IPS-NIHi11 (cell line): ENCODE results near the gene NEU3.
A peak's percentile ranks its signal among the peaks of the same experiment; 100 is the strongest.
"Not testable (repeated sequence)": the region's sequence is repeated elsewhere in the genome, so short reads cannot be mapped to it uniquely, and the experiment has no call there.

ENCODE experiments used
- DNase-seq: peaks from one replicate; pipeline ENCODE4 v3.0.0; 2012; ENCODE audit warnings: mixed read lengths, low spot score

The NEU3 gene

DNA sequence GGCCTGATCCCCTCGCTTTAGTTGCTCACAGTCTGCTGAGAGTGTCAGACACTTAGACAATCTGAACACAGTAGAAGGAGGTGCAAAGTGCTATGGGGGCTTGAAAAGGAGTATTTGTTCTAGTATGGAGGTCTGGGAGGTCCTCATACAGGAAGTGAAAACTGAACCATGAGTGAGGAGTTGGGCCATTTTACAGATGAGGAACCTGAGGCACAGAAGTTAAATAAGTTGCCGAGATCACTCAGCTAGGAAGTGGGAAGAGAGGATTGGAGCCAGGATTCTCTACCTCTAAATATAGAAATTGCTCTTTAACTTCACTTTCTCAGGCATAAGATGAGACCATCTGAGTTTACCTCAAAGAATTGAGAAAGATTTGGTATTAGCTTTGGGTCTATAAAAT lies 4.0 kb upstream of the NEU3 start:
- no peak for DNase-seq

DNA sequence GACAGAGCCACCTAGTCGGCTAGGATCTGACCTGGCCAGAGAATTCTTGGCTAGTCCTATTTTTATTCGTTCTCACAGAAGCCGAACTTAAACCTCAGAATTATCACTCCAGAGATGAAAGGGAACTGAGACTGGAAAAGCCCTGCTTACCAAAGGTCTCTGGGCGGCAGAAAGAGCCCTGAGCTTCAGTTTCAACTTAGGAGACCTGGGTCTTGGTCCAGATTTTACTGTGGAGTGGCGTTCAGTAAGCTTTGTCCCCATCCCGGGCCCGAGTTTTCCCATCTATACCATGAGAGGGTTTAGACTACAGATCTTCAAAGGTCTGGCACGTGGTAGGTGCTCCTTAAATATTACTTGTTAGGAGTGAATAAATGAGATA lies 516 bp downstream of the NEU3 start:
- no peak for DNase-seq

DNA sequence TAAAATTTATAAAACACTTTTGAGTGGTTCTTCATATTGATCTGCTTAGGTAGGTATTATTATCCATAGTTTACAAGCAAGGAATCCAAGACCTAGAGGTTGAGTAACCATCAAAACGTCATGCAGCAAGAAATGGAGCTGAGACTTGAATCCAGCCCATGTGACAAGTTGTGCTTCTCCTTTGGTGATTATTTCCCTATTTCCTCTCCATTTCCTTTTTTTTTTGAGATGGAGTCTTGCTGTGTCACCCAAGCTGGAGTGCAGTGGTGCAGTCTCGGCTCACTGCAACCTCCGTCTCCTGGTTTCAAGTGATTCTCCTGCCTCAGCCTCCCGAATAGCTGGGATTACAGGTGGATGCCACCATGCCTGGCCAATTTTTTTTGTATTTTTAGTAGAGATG lies 1.4 kb downstream of the NEU3 start:
- not testable (repeated sequence) for DNase-seq

DNA sequence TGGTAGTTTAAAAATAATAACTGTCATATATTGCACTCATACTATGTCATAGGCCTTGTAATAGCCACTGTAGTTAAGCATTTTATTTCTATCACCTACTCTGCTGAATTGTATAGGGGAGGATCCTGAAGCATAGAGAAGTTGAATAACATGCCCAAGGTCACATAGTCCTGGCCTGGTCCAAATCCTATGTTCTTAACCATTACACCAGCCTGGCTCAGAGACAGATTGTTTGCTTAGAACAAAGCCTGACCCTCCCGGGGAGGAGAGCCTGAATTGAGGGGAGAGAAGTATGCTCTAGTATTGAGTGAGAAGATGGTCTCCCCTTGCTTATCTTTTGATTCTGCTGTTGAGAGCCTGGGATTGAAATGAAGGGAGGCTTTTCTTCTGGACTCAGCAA lies 2.2 kb downstream of the NEU3 start:
- DNase-seq, result no peak

DNA sequence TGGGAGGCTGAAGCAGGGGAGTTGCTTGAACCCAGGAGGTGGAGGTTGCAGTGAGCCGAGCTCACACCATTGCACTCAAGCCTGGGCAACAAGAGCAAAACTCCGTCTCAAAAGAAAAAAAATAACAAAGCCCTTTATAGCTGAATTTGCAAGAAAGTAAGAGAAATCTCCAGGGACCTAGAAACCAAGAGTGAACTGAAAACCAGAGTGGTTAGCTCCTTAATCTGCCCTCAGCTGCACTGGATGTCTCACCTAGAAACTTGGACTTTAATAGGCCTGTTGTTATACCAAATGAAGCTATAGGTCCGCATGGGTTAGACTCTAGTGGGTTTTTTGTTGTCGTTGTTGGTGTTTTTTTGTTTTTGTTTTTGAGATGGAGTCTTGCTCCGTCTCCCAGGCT lies 4.1 kb downstream of the NEU3 start:
- no peak for DNase-seq

DNA sequence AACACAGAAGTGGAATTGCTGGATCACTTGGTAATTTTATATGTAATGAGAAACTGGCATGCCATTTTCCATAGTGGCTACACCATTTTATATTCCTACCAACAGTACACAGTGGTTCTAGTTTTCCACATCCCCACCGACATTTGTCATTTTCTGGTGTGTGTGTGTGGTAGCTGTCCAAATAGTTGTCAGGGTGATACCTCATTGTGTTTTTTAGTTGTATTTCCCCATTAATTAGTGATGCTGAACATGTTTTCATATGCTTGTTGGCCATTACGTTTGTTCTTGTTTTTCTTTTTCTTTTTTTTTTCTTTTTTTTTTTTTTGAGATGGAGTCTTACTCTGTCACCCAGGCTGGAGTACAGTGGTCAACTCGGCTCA lies 12.2 kb downstream of the NEU3 start:
- DNase-seq, result no peak

DNA sequence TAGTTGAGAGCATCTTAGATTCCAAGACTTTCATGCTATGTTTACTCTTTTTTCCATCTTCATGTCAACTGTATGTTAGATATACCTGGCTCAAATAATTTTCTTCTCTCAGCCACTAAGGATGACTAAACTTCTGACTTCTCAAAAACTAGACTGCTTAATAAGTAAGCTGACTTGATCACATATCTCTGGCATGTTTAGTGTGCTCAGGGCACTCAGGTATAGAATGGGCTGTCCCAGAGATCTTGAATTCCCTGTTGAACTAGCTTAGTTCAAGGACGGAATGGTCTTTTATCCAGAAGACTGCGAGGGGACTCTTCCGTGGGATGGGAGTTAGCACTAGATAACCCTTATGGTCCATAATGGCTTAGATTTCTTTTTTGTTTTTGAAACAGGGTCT lies 13.0 kb downstream of the NEU3 start:
- no peak for DNase-seq

DNA sequence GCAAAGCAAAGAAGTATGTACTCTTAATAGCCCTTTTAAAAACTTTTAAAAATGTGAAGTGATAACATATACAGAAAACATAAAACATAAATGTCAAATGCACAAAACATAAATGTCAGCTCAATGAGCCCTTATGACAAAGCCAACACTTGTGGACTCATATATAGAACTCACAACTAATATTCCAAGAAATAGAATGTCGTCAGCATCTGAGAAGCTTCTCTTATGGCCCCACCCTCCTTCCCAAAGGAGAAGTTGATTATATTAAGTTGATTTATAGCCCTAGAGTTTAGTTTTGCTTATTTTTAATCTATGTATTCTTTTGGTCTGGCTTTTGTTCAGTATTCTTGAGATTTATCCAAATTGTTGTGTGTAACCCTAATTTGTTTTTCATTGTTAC lies 13.8 kb downstream of the NEU3 start:
- DNase-seq, result no peak

DNA sequence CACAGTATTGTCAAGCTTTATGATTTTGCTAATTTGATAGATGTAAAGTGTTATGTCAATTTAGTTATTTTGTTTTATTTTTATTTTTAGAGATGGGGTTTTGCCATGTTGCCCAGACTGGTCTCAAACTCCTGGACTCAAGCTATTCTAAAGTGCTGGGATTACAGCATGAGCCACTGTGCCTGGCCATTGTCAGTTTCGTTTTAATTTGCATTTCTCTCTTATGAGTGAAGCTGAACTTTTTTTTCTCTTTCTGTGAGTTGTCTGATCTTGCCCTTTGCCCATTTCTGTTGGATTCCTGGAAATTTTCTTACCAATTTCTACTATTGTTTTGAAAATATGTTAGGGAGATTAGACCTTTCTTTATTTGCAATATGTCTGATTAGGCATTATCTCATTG lies 15.5 kb downstream of the NEU3 start:
- DNase-seq, result no peak

DNA sequence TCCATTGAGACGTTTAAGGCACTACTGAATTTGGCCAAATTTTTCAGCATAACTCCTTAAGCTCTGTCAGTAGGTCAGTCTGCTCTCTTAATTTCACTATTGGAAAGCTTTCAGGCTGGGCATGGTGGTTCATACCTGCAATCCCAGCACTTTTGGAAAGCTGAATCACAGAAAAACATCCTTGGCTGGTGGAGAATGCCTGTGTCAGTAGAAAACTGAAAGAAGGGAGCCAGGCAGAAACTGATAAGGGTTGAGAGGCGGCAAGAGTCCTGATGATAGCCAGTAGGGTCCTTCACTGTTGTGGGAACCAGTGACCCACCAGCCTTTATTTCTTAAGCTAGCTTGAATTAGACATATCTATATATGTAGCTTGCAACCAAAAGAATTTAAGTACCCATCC lies 22.6 kb downstream of the NEU3 start:
- no peak for DNase-seq

DNA sequence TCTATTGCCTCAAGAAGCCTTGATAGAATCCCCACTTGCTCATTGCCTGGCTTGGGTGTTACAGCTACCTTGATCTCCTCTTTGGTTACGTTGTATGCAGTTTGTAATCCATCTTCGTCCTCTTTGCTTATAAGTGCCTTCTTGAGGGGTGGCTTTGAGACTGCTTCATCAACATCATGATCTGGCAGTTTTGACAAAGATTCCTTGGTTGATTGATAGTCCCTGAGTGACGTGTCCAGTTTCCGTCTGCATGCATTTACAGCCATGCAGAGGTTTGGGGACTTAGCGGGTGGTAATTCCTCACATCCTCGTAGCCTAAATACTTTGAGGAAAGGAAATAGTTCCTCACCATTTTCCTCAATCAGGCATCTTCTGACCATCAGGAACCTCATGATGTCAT lies 23.1 kb downstream of the NEU3 start:
- DNase-seq, result no peak

DNA sequence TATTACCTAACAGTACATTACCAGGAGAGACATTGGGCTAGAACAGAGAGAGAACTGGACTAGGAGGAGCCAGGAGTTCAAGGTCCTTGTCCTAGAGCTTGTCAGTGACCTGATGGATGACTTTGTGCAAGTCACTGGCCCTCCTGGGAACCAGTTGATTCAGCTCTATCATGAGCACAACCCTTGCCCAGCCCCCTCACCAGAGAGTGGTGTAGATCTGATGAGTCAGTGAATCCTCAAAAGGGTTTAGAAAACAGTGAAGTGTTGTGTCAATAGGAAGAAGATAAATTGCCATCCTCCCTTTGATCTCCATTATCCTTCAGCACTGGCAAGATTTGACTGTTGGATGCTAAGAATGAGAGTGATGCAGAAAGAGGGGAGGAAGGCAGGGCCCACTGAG lies 24.3 kb downstream of the NEU3 start:
- no peak for DNase-seq

DNA sequence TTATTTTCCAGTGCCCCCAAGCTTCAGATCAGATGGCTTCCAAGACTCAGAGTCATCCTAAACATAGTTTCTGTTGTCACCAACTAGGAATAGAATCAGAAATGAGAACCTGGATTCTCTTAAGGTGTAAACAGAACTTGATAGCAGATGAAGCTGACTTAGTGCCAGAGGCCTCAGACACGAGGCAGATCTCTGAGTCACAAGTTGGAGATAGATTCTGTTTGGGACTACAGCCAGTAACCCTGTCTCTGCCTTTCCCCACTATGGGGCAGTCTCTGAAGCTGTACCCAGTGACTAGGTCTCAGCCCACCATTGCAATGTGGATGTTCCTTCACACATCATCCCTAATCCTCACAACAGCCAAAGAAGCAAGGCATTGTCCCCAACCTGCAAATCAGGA lies 25.4 kb downstream of the NEU3 start:
- no peak for DNase-seq

DNA sequence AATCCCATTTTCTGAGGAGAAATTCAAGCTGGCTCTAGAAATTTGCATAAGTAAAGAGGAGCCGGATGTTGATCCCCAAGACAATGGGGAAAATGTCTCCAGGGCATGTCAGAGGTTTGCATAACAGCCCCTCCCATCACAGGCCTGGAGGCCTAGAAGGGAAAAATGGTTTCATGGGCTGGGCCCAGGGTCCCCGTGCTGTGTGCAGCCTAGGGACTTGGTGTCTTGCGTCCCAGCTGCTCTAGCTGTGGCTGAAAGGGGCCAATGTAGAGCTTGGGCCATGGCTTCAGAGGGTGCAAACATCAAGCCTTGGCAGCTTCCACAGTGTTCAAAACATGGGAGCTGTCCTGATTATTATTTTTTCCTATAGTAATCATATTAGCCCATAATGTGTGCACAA lies 30.5 kb downstream of the NEU3 start:
- not testable (repeated sequence) for DNase-seq

DNA sequence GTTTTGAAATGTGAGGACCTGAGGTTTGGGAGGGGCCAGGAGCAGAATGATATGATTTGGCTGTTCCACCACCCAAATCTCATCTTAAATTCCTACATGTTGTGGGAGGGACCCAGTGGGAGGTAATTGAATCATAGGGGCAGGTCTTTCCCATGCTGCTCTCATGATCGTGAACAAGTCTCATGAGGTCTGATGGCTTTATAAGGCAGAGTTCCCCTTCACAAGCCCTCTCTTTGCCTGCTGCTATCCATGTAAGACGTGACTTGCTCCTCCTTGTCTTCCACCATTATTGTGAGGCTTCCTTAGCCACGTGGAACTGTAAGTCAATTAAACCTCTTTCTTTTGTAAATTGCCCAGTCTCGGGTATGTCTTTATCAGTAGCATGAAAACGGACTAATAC lies 31.6 kb downstream of the NEU3 start:
- DNase-seq, result not testable (repeated sequence)

DNA sequence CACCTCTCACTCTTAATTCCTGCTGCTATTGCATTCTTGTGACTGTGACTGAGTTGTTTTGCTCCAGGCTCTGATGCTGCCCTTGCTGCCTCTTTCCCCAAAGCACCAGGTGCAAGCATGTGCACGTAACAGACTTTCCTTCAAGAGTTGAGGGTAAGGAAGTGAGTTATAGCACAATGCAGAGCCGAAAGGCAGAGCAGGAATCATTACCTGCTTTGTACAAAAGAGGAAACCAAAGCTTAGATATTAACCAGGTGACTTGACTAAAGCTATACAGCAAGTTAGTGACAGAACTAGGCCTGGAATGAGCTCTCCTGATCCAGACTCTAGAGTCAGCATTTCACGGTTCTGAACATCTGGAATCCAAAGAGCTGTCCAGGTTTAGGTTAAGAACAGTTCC lies 33.6 kb downstream of the NEU3 start:
- no peak for DNase-seq

DNA sequence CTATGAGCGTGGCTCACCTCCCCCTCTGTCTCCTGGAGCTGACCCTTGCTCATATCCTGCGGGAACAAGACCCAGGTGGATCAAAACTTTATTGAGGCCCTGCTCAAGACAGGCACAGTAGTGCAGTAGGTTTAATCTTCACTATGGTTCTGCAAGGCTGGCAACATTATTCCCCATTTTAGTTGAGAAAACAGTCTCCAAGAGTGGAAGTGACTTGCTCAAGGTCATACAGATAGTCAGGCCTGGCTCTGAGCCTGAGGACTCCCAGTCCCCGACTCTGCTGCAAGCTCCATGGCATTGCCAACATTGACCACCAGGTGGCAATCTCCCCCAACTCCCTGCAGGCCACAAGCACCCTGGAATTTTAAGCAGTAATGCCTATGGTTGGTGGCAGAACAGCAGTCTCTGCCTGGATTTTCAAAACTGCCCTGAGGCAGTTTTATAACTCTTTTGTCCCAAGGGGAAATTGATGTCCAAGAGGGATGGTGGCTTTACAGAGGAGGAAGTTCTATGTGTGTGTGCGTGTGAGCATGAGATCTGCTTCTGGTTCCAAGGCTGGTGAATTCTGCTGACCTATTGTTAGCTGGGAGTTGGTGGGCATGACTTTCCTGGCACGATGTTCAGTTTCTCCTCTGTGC lies 34.1 kb downstream of the NEU3 start:
- DNase-seq, result peak; percentile 91

DNA sequence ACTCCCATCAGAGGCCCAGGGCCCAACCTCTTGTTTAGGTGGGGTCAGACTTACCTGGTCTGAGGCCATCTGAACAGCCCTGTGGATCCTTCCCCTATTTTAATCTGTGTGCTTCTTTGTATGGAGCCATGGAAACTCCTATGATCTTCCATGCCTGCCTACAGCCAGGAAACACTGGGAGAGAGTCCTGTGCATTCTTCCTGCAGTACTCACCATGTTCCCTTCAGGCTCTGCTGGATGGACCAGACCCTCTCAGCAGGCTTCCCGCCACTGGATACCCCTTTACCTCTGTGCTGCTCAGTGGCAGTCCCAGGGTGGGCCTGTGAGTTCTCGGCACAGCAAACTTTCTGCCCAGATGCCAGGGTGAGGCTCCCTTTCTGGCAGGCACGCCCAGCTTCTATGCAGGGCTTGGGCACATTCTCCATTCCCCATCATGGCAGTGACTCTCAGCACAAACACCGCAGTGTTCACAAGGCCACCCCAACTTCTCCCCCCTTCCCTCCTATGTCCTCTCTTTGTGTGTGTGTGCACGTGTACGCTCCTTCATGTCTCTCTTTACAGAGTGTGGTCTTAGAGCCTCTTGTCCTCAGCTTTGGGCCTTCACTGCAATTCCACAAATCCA lies 34.8 kb downstream of the NEU3 start:
- DNase-seq, result no peak

DNA sequence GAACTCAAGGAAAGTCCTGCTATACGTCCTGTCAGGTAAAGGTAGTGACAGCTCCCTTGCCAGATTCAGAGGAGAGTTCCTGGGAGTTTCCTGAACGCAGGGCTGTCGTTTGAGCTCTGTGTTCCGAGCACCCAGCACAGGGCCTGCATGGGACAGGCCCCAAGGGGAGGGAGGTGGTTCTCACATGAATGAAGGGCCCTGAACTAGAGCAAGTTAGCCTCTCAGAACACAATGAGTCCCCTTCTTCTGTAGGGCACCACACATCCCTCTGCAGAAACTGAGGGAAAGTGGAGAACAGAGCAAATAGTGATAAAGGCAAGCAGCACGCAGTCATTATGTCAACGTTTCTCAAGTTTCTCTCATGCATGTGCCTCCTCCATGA lies 35.3 kb downstream of the NEU3 start:
- no peak for DNase-seq

DNA sequence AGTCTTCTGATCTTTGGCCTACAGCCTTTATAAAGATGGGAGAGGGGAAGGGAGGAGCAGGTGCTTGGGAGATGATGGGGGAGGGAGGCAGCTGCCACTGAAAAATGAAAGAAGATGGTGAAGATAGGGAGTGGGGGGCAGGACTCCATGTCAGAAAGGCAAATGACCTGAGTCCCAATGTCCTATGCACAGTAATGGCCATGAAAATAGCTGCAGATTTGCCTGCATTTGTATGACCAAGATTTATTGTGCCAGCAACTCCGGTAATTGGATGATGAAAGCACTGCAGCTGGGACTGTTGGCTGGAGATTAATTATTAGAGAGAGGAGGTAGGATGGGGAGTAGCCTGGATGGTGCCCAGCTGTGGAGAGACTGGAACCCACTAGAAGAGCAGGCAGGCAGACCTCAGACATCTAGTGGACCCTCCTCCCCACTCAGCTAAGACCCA lies 36.1 kb downstream of the NEU3 start:
- DNase-seq, result no peak

DNA sequence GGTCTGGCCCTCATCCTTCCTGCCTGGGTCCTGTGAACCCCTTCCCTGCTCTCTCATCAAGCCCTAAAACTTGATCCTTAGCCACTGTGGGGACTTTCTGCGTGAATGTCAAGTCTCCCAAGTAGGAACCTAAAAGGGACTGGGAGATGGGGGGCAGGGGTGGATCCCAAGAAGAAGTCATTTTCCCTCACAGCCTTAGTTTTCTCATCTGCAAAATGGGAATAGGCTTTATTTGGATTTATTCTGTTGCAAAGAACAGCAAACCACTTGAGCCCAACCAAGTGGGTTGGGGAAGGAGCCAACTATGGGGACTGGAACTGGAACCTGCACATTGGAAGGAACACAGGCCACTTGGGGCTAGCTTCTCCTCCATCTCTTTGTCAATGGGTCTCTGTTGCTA lies 36.8 kb downstream of the NEU3 start:
- DNase-seq, result no peak

DNA sequence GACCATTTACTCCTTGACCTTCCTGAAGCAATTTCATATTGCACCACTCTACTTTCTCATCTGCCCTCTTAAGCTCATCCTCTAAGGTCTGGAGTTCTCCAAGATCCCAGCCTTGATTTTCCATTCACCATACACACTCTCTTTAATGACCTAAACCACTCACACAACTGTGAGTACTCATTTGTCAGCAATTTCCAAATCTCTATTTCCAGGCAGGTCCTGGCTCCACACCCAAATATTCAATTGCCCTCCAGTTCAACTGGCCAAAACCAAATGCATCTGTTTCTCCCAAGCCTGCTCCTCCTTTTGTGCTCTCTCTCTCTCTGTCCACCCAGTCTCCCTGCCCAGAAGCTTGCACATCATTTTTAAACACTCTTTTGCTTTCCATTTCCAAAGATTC lies 39.6 kb downstream of the NEU3 start:
- DNase-seq, result no peak

DNA sequence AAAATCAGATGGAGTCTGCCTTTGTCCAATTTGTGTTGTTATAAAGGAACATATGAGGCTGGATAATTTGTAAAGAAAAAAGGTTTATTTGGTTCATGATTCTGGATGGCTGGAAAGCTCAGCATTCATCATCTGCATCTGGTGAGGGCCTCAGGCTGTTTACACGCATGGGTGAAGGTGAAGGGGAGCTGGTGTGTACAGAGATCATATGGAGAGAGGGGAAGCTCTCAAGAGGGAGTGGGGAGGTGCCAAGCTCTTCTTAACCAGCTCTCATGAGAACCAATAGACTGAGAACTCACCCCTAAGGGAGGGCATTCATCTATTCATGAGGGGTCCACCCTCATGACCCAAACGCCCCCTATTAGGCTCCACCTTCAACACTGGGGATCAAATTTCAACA lies 40.0 kb downstream of the NEU3 start:
- no peak for DNase-seq

DNA sequence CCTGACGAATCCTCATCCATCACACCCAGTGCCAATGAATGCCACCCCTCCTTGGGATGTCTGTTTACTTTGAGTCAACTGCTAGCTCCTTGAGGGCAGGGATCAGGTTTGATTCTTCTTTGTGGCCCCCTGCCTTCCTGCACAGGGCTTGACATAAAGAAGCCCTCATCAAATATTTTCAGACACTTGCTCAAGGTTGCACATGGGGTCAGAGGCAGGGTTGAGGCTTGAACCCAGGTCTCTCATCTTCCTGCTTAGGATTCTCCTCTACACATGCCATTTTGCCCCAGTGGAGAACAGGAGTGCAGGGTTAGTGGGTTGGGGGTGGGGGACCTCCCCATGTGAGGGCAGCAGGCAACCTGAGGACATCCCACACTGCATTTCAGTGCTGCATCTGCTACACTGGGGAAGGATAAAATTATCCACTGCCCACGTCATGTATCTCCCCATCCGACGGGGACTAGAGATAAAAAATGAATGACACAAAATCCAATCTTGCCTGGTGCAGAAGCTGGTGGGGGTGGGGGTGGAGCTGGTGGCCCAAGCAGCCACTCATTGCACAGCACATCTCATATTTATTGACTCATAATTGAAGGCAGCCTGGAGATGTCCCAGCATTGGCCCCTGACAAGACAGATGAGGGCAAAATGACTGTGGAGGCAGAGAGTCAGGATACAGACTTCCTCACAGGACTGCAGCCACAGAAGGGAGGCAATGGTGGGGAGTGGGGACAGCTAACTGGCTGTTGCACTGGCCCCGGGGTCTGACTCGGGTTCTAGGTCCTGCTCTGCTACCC lies 41.3 kb downstream of the NEU3 start:
- no peak for DNase-seq
